DOHH2 (cell line): ENCODE measurements around the gene GPR75.
"Not testable (repeated sequence)": the region's sequence is repeated elsewhere in the genome, so short reads cannot be mapped to it uniquely, and the experiment has no call there.

Experiments
- H3F3A ChIP-seq: fragments of 200-600 bp; sonication (generic), shearing (Covaris generic); 2 replicates; pipeline ENCODE4 v1.6.0; 2016; ENCODE audit warnings: antibody characterized with exemption, mild to moderate bottlenecking; ENCODE audit not compliant: control insufficient read depth, insufficient read depth
- H3K27ac ChIP-seq: fragments of 200-600 bp; sonication (generic); 2 replicates; pipeline ENCODE4 v1.5.1; 2014; ENCODE audit warnings: low read depth, mild to moderate bottlenecking, low read length, moderate library complexity
- H3K27me3 ChIP-seq: fragments of 200-600 bp; sonication (generic); 2 replicates; pipeline ENCODE4 v1.6.1; 2014; ENCODE audit warnings: mild to moderate bottlenecking, low read length, mixed read lengths; ENCODE audit not compliant: control insufficient read depth
- H3K36me3 ChIP-seq: fragments of 200-600 bp; sonication (generic); 2 replicates; pipeline ENCODE4 v1.6.1; 2014; ENCODE audit warnings: mild to moderate bottlenecking, low read length, moderate library complexity, mixed read lengths; ENCODE audit not compliant: control insufficient read depth
- H3K4me1 ChIP-seq: fragments of 200-600 bp; sonication (generic); 2 replicates; pipeline ENCODE4 v1.6.1; 2014; ENCODE audit warnings: mild to moderate bottlenecking, low read length, mixed read lengths; ENCODE audit not compliant: control insufficient read depth
- H3K4me2 ChIP-seq: fragments of 200-600 bp; sonication (generic); 2 replicates; pipeline ENCODE4 v1.6.0; 2014; ENCODE audit warnings: mild to moderate bottlenecking, low read length, moderate library complexity
- H3K4me3 ChIP-seq: fragments of 200-600 bp; sonication (generic); 2 replicates; pipeline ENCODE4 v1.5.1; 2014; ENCODE audit warnings: mild to moderate bottlenecking, low read length, mixed read lengths
- H3K79me2 ChIP-seq: fragments of 200-600 bp; sonication (generic); 2 replicates; pipeline ENCODE4 v1.6.1; 2014; ENCODE audit warnings: mild to moderate bottlenecking, low read length, mixed read lengths; ENCODE audit not compliant: control insufficient read depth
- H3K9me2 ChIP-seq: fragments of 200-600 bp; sonication (generic); replicated peaks from 2 replicates; pipeline ENCODE4 v1.6.1; 2014; ENCODE audit warnings: mild to moderate bottlenecking, low read length, mixed read lengths; ENCODE audit not compliant: control insufficient read depth
- H3K9me3 ChIP-seq: fragments of 200-600 bp; sonication (generic); 2 replicates; pipeline ENCODE4 v1.6.1; 2014; ENCODE audit warnings: antibody characterized with exemption, low read length, mixed read lengths; ENCODE audit not compliant: control insufficient read depth, insufficient read depth
- H4K20me1 ChIP-seq: fragments of 200-600 bp; sonication (generic); 2 replicates; pipeline ENCODE4 v1.6.0; 2014; ENCODE audit warnings: low read depth, mild to moderate bottlenecking, antibody characterized with exemption, low read length, moderate library complexity; ENCODE audit not compliant: control insufficient read depth, insufficient read depth
- EZH2phosphoT487 ChIP-seq: fragments of 200-600 bp; sonication (generic); IDR thresholded peaks from 2 replicates; pipeline ENCODE4 v1.6.1; 2017; ENCODE audit warnings: borderline replicate concordance, mild to moderate bottlenecking, antibody characterized with exemption, low read length, moderate library complexity, mixed read lengths
- TF ChIP-seq, protein P1 (sequence below): fragments of 200-600 bp; sonication (generic); IDR thresholded peaks from one replicate; pipeline ENCODE4 v1.5.1; 2014; ENCODE audit warnings: antibody characterized with exemption, mild to moderate bottlenecking, low read depth, low read length; ENCODE audit not compliant: poor library complexity, severe bottlenecking

Gene GPR75

DNA sequence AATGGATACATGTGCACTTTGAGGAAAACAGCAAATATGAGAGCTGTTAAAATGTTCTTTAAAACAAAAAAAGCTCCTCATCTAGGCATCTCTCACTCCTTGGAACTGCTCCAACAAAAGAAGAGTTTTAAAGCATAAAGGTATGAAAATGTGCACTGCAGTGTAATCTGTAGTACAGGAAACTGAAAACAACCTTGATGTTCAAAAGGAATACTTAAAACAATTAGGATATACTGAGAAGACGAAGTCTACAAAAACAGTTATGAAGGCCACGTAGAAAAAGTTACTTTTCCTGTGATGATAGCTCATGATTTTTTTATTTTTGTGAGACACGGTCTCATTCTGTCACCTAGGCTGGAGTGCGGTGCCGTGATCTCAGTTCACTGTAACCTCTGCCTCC, 2.1 kb upstream of the GPR75 start:
- H3K36me3 ChIP-seq: peaks cover 34% of the 10 kb centered on the region
- no peaks in the 10 kb centered on the region for H3K27me3 ChIP-seq
- H3K4me1 ChIP-seq: no peaks in the 10 kb centered on the region

DNA sequence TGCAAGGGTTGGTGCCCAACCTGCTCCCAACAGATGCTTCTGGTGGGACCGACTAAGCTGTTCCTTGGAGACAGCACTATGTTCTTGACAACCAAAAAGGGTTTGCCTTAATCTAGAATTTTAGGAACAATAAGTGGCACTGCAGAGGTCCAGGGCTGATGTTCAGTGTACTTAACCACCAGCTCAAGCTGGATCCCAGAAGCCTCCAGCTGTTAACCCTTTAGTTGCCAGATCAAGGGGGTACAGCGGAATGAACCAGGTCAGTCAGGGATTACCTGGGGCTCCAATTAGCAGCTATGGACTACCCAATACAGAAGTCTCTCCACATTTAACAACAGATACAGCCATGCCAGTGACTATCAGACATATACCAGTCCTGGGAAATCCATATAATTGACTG, 3.5 kb downstream of the GPR75 start:
- TF ChIP-seq EZH2phosphoT487: no peak
- TF ChIP-seq, protein P1, sequence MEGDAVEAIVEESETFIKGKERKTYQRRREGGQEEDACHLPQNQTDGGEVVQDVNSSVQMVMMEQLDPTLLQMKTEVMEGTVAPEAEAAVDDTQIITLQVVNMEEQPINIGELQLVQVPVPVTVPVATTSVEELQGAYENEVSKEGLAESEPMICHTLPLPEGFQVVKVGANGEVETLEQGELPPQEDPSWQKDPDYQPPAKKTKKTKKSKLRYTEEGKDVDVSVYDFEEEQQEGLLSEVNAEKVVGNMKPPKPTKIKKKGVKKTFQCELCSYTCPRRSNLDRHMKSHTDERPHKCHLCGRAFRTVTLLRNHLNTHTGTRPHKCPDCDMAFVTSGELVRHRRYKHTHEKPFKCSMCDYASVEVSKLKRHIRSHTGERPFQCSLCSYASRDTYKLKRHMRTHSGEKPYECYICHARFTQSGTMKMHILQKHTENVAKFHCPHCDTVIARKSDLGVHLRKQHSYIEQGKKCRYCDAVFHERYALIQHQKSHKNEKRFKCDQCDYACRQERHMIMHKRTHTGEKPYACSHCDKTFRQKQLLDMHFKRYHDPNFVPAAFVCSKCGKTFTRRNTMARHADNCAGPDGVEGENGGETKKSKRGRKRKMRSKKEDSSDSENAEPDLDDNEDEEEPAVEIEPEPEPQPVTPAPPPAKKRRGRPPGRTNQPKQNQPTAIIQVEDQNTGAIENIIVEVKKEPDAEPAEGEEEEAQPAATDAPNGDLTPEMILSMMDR: no peak
- no peaks in the 10 kb centered on the region for H3K4me1 ChIP-seq
- H3K27me3 ChIP-seq: no peaks in the 10 kb centered on the region
- no peaks in the 10 kb centered on the region; the same call in 1 of the 2 replicates for H4K20me1 ChIP-seq
- H3K27ac ChIP-seq: no peak overlapping the region
- H3K9me3 ChIP-seq: no peaks in the 10 kb centered on the region
- H3K9me2 ChIP-seq: no peaks in the 10 kb centered on the region
- no peak overlapping the region for H3K4me3 ChIP-seq
- no peaks in the 10 kb centered on the region for H3F3A ChIP-seq
- H3K79me2 ChIP-seq: no peaks in the 10 kb centered on the region
- peaks cover 22% of the 10 kb centered on the region for H3K36me3 ChIP-seq
- H3K4me2 ChIP-seq: no peak overlapping the region

More for the DNA sequence above, 2.1 kb upstream of the GPR75 start:
- no peaks in the 10 kb centered on the region for H3K9me2 ChIP-seq
- H3K4me2 ChIP-seq: no peak overlapping the region
- TF ChIP-seq, protein P1: no peak
- no peak for TF ChIP-seq EZH2phosphoT487
- 0 out of 2 replicates have a peak, but pooled peaks cover 2% of the 10 kb centered on the region for H3F3A ChIP-seq
- no peaks in the 10 kb centered on the region for H4K20me1 ChIP-seq
- H3K9me3 ChIP-seq: no peaks in the 10 kb centered on the region
- H3K27ac ChIP-seq: no peak overlapping the region
- H3K79me2 ChIP-seq: no peaks in the 10 kb centered on the region
- H3K4me3 ChIP-seq: no peak overlapping the region

DNA sequence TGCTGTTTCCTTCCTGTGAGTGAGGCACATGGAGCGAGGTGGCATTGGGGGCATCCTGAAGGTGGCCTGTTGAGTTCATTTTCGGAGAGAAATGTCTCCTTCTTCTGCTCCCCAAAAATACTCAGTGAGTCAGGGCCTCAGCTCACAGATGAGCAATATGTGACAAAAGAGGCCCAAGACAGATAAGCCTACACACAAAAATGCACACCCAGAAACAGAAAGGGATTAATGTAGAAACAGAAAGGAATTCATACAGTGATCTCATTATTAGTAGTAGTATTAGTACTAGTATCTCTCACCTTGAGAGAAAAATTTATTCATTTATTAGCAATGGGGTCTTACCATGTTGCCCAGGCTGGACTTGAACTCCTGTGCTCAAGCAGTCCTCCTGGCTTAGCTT, 5.1 kb downstream of the GPR75 start:
- Histone ChIP-seq H3F3A (no peaks in the 10 kb centered on the region), H4K20me1 (no peaks in the 10 kb centered on the region; the same call in 1 of the 2 replicates), H3K4me2 (no peak overlapping the region), H3K27me3 (no peaks in the 10 kb centered on the region), H3K9me2 (no peaks in the 10 kb centered on the region), H3K4me1 (no peaks in the 10 kb centered on the region), H3K79me2 (no peaks in the 10 kb centered on the region), H3K27ac (no peak overlapping the region), H3K36me3 (peaks cover 22% of the 10 kb centered on the region), H3K9me3 (no peaks in the 10 kb centered on the region), H3K4me3 (no peak overlapping the region)
- TF ChIP-seq, protein P1: no peak
- no peak for TF ChIP-seq EZH2phosphoT487

DNA sequence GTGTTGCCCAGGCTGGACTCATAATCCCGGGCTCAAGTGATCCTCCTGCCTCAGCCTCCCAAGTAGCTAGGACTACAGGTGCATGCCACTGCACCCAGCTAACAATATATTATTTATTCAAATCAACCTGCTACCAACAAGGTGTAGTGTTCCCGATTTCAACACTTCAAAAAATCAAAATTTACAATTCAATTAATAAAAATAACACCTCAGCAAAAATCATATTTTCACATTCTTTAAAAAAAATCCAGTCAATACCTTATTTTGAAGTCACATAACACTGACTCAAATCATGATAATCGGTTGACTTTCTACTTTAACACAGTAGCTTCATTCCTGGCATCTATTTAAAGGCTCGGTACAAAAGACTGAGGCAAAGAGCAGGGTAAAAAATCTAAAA, 7.2 kb downstream of the GPR75 start:
- Histone ChIP-seq H3K36me3 (peaks cover 22% of the 10 kb centered on the region), H4K20me1 (no peaks in the 10 kb centered on the region; the same call in 1 of the 2 replicates)

DNA sequence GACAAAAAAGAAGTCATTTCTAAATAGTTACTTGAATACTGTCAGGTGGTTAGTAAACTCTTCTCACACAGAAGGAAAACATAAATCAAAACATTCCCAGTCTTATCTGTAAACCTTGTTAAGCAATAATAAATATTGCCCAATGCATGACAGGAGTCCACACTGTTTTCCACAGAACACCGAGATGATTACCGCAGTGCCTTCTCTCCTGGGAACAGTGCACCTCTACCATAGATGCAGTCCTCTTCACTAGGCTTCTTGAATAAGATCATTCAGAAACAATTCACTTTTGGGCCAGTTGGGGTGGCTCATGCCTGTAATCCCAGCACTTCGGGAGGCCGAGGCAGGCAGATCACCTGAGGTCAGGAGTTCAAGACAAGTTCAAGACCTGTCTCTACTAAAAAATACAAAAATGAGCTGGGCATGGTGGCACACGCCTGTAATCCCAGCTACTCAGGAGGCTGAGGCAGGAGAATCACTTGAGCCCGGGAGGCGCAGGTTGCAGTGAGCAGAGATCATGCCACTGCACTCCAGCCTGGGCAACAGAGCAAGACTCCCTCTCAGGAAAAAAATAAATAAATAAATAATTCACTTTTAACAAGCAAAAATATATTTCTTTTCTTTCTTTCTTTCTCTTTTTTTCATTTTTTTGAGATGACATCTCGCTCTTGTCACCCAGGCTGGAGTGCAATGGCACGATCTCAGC, 8.6 kb downstream of the GPR75 start:
- not testable (repeated sequence) for H4K20me1 ChIP-seq, H3K4me2 ChIP-seq, H3F3A ChIP-seq, H3K79me2 ChIP-seq, H3K9me2 ChIP-seq, H3K27me3 ChIP-seq, H3K4me1 ChIP-seq, H3K9me3 ChIP-seq, H3K4me3 ChIP-seq, H3K27ac ChIP-seq
- H3K36me3 ChIP-seq: peaks cover 22% of the 10 kb centered on the region

More for the DNA sequence above, 7.2 kb downstream of the GPR75 start:
- Histone ChIP-seq H3K79me2 (no peaks in the 10 kb centered on the region), H3K4me1 (no peaks in the 10 kb centered on the region), H3K9me3 (no peaks in the 10 kb centered on the region), H3K4me3 (no peak overlapping the region), H3K27me3 (no peaks in the 10 kb centered on the region), H3K27ac (no peak overlapping the region), H3F3A (0 out of 2 replicates have a peak, but pooled peaks cover 4% of the 10 kb centered on the region), H3K4me2 (no peak overlapping the region), H3K9me2 (no peaks in the 10 kb centered on the region)
- TF ChIP-seq, protein P1: no peak
- TF ChIP-seq EZH2phosphoT487: no peak
